PC-9 (cell line): ENCODE measurements around the gene EML3. TPM values are rescaled to one million over a fixed set of nuclear protein-coding genes. Genes with fewer than 3 reads are reported as not detected.
"Not testable (repeated sequence)": the region's sequence is repeated elsewhere in the genome, so short reads cannot be mapped to it uniquely, and the experiment has no call there.

Experiments used
- BruUV-seq: library from RNA; stranded (reverse); fragments of 400-500 nt; replicated peaks from 2 replicates; lab custom pipeline; 2021; lab: Mats Ljungman, UMichigan
- CTCF ChIA-PET: fragments of 300-600 bp; sonication (Branson Sonifier 250); formaldehyde crosslinking; loops from one replicate; lab custom pipeline; 2022; ENCODE audit warnings: antibody characterized with exemption; lab: Charles Lee
- POLR2A ChIA-PET: fragments of 300-600 bp; sonication (Branson Sonifier 250); formaldehyde crosslinking; loops from one replicate; lab custom pipeline; 2022; ENCODE audit warnings: antibody characterized with exemption; ENCODE audit not compliant: unreplicated experiment; lab: Charles Lee
- DNase-seq, 2 experiments: peaks; one replicate each; pipeline versions ENCODE4 v3.0.0 to v3.0.0-alpha.2; 2015 to 2022; ENCODE audit warnings: mixed read lengths in 1 of 2
- H2AFZ ChIP-seq: fragments of 200-600 bp; sonication (generic); 2 replicates; pipeline ENCODE4 v1.8.1; 2017; ENCODE audit warnings: antibody characterized with exemption
- H3F3A ChIP-seq: fragments of 200-600 bp; sonication (generic); 2 replicates; pipeline ENCODE4 v1.8.1; 2017; ENCODE audit warnings: antibody characterized with exemption, mild to moderate bottlenecking, low read depth; ENCODE audit not compliant: insufficient read depth
- H3K27ac ChIP-seq: fragments of 200-600 bp; sonication (generic); 2 replicates; pipeline ENCODE4 v1.6.1; 2016; ENCODE audit warnings: mixed run types
- H3K27me3 ChIP-seq: fragments of 200-600 bp; sonication (generic); 2 replicates; pipeline ENCODE4 v1.6.1; 2016; ENCODE audit warnings: low read depth, mixed run types; ENCODE audit not compliant: insufficient read depth
- H3K36me3 ChIP-seq: fragments of 200-600 bp; sonication (generic); 2 replicates; pipeline ENCODE4 v1.6.1; 2016; ENCODE audit warnings: low read depth, mixed run types
- H3K4me1 ChIP-seq: fragments of 200-600 bp; sonication (generic); replicated peaks from 2 replicates; pipeline ENCODE4 v1.6.1; 2016; ENCODE audit warnings: mixed run types; ENCODE audit not compliant: insufficient read depth
- H3K4me2 ChIP-seq: fragments of 200-600 bp; sonication (generic); 2 replicates; pipeline ENCODE4 v1.6.1; 2017; ENCODE audit warnings: mixed run types
- H3K4me3 ChIP-seq: fragments of 200-600 bp; sonication (generic); 2 replicates; pipeline ENCODE4 v1.6.1; 2016; ENCODE audit warnings: mixed run types
- H3K79me2 ChIP-seq: fragments of 200-600 bp; sonication (generic); 2 replicates; pipeline ENCODE4 v1.6.1; 2017; ENCODE audit warnings: low read depth, mixed run types
- H3K9me2 ChIP-seq: fragments of 200-600 bp; sonication (generic); 2 replicates; pipeline ENCODE4 v1.8.1; 2017; ENCODE audit warnings: mild to moderate bottlenecking; ENCODE audit not compliant: insufficient read depth
- H3K9me3 ChIP-seq: fragments of 200-600 bp; sonication (generic); 2 replicates; pipeline ENCODE4 v1.8.1; 2016; ENCODE audit warnings: low read depth; ENCODE audit not compliant: insufficient read depth
- H4K20me1 ChIP-seq: fragments of 200-600 bp; sonication (generic); 2 replicates; pipeline ENCODE4 v1.8.1; 2017; ENCODE audit not compliant: insufficient read depth
- EZH2 ChIP-seq: fragments of 200-600 bp; sonication (generic); IDR thresholded peaks from 2 replicates; pipeline ENCODE4 v1.8.0; 2017; ENCODE audit warnings: antibody characterized with exemption, low read depth
- intact Hi-C: fragments of 100-400 bp; cut with micrococcal nuclease; formaldehyde crosslinking; loops from one replicate; pipeline ENCODE4 v1.10.0; 2022; ENCODE audit not compliant: unreplicated experiment
- total RNA-seq: library from RNA; stranded (reverse); gene quantifications from 2 replicates; pipeline ENCODE4 v1.2.3, GENCODE V29; 2021
- TF ChIP-seq, protein P1 (sequence below): fragments of 200-600 bp; sonication (generic); conservative IDR thresholded peaks from 2 replicates; pipeline ENCODE4 v1.6.1; 2017; ENCODE audit warnings: mixed run types, antibody characterized with exemption, mild to moderate bottlenecking, moderate library complexity

EML3 gene
- total RNA-seq, 1 experiment from 2014 or later = 84.2 TPM

DNA sequence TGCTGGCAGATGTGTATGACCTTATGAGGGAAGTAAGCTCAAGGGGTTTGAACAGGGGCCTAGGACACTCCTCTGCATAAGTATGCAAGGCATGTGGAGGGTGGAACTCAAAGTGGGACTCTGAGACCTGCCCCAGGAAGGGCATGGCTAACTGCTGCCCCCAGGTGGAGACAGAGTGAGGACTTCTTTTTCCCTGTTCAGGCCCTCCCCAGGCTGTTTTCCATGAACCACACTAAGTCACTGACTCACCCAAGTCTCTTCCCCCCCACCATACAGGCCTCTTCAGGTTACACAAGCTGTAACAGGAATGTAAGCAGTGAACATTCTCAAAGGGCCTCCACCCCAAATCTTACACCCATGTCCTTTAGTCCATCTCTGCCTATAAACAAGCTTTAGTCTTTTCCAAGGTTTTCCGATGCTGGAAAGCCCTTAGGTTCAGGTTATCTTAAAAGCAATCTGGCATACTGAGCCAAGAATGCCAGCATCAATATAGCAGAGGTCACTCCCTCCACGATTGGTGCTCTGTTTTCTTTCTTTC is 51.9 kb downstream of the EML3 start:
- Histone ChIP-seq H3K36me3 (peaks cover 43% of the 10 kb centered on the region), H3K27ac (peak overlapping the region; percentile 92), H4K20me1 (peaks cover 67% of the 10 kb centered on the region), H3K4me3 (no peak overlapping the region), H2AFZ (no peak overlapping the region), H3K79me2 (peaks cover 54% of the 10 kb centered on the region), H3F3A (peaks cover 97% of the 10 kb centered on the region), H3K9me2 (no peaks in the 10 kb centered on the region), H3K9me3 (no peaks in the 10 kb centered on the region), H3K27me3 (no peaks in the 10 kb centered on the region), H3K4me1 (peaks cover 78% of the 10 kb centered on the region), H3K4me2 (peak overlapping the region; percentile 54)
- TF ChIP-seq EZH2 = no peak
- TF ChIP-seq, protein P1, sequence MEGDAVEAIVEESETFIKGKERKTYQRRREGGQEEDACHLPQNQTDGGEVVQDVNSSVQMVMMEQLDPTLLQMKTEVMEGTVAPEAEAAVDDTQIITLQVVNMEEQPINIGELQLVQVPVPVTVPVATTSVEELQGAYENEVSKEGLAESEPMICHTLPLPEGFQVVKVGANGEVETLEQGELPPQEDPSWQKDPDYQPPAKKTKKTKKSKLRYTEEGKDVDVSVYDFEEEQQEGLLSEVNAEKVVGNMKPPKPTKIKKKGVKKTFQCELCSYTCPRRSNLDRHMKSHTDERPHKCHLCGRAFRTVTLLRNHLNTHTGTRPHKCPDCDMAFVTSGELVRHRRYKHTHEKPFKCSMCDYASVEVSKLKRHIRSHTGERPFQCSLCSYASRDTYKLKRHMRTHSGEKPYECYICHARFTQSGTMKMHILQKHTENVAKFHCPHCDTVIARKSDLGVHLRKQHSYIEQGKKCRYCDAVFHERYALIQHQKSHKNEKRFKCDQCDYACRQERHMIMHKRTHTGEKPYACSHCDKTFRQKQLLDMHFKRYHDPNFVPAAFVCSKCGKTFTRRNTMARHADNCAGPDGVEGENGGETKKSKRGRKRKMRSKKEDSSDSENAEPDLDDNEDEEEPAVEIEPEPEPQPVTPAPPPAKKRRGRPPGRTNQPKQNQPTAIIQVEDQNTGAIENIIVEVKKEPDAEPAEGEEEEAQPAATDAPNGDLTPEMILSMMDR = peak; percentile 90
- no TSS peak for BruUV-seq
- CTCF ChIA-PET = interaction anchor here (0.5 to 3.3 kb wide), 26 partner anchors 10 to 1079 kb away, joined by 3 to 49 read pairs (median 6); partner anchors contain the start of genes AHNAK and TUT1
- intact Hi-C loops = loop anchor here (1.0 kb wide), 5 partner anchors 15 to 165 kb away; no protein-coding TSS in a partner anchor
- POLR2A ChIA-PET = interaction anchor here (0.5 to 1.4 kb wide), 18 partner anchors 8 to 281 kb away, joined by 3 to 32 read pairs (median 6); partner anchors contain the start of genes AHNAK, C11orf98, CSKMT and EEF1G
- peak; percentile 99 for DNase-seq

DNA sequence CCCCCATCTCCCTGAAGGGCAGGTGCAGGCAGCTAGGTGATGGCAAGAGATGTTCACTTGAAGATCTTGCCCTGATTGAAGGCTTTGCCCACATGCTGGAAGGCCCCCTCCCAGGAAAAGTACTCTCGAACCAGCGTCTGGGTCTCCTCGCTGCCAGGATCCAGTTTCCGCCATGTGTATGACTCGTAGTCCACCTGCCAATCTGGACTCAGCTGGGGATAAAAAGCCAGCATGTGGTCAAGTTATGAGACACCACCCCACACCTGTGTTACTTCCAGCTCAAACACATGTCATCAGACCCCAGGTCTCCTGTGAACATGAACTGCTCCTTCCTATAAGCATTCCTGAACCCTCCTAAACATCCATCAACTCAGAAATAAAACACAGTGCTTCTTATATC is 52.9 kb downstream of the EML3 start:
- CTCF ChIA-PET = interaction anchor here (1.1 to 3.3 kb wide), 4 partner anchors 9 to 47 kb away, joined by 4 to 49 read pairs (median 6); no protein-coding TSS in a partner anchor
- Histone ChIP-seq H3K4me1 (peaks cover 81% of the 10 kb centered on the region), H3K4me2 (peak overlapping the region; percentile 54), H3K36me3 (peaks cover 33% of the 10 kb centered on the region), H3F3A (peaks cover 97% of the 10 kb centered on the region), H3K79me2 (peaks cover 54% of the 10 kb centered on the region), H3K27ac (peak overlapping the region; percentile 92), H4K20me1 (peaks cover 57% of the 10 kb centered on the region)
- H3K9me3 ChIP-seq, H3K4me3 ChIP-seq, H2AFZ ChIP-seq, H3K9me2 ChIP-seq, H3K27me3 ChIP-seq, BruUV-seq: not testable (repeated sequence)
- intact Hi-C loops = loop anchor here (1.0 kb wide), 5 partner anchors 14 to 164 kb away; no protein-coding TSS in a partner anchor
- DNase-seq = peak in 1 of 2 experiments; percentile 41
- POLR2A ChIA-PET = interaction anchor here (0.6 to 0.7 kb wide), 3 partner anchors 21 to 79 kb away, joined by 4 to 30 read pairs (median 6); no protein-coding TSS in a partner anchor

DNA sequence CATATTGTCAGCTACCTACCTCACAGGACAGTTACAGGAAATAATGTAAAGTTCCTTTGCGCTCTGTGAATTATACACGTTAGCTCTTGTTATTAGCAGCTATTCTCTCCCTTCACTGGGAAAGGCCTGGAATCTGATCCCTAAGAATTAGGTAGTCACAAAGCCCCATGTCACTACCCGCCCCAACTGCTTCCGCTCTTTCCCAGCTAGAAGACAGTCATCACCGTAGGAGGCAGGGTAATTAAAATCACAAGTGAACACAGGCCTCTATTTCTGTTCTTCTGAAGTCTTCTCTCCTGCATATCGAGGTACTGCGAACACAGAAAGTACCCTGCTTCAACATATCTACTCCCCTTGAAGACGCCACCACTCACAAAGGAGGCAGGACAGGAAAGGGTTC is 53.4 kb downstream of the EML3 start:
- H3K79me2 ChIP-seq = peaks cover 50% of the 10 kb centered on the region
- H3K27ac ChIP-seq = peak overlapping the region; percentile 92
- no peak for DNase-seq
- H3K27me3 ChIP-seq = no peaks in the 10 kb centered on the region
- H3K4me3 ChIP-seq = no peak overlapping the region
- peaks cover 55% of the 10 kb centered on the region for H4K20me1 ChIP-seq
- ChIA-PET CTCF (interaction anchor here (0.6 to 3.3 kb wide), 4 partner anchors 9 to 79 kb away, joined by 4 to 49 read pairs (median 8); no protein-coding TSS in a partner anchor), POLR2A (interaction anchor here (0.6 to 0.7 kb wide), 3 partner anchors 21 to 79 kb away, joined by 4 to 30 read pairs (median 6); no protein-coding TSS in a partner anchor)
- H3K9me2 ChIP-seq = no peaks in the 10 kb centered on the region
- H3K4me2 ChIP-seq = no peak overlapping the region
- BruUV-seq = no TSS peak
- intact Hi-C loops = no loop called here
- H3K4me1 ChIP-seq = peaks cover 86% of the 10 kb centered on the region
- TF ChIP-seq, protein P1 = no peak
- TF ChIP-seq EZH2 = no peak
- peaks cover 33% of the 10 kb centered on the region for H3K36me3 ChIP-seq
- H3F3A ChIP-seq = peaks cover 97% of the 10 kb centered on the region
- no peaks in the 10 kb centered on the region for H3K9me3 ChIP-seq
- no peak overlapping the region for H2AFZ ChIP-seq
